Smooth muscle cell (in vitro differentiated cells): ENCODE results near the gene CACNA2D4. TPM values are rescaled to one million over a fixed set of nuclear protein-coding genes. Genes with fewer than 3 reads are reported as not detected.
"Not testable (repeated sequence)": the region's sequence is repeated elsewhere in the genome, so short reads cannot be mapped to it uniquely, and the experiment has no call there.

ENCODE experiments used
- DNase-seq: peaks from one replicate; lab custom pipeline; 2025; ENCODE audit not compliant: unreplicated experiment; lab: John Stamatoyannopoulos, UW
- H2AFZ ChIP-seq: fragments of 200-600 bp; sonication (generic); 2 replicates; pipeline ENCODE4 v1.6.0; 2016; ENCODE audit warnings: antibody characterized with exemption, low read depth, mild to moderate bottlenecking
- H3F3A ChIP-seq: fragments of 200-600 bp; sonication (generic); 2 replicates; pipeline ENCODE4 v1.6.0; 2017; ENCODE audit warnings: antibody characterized with exemption, low read depth
- H3K27ac ChIP-seq: fragments of 200-600 bp; sonication (generic); 2 replicates; pipeline ENCODE4 v1.5.1; 2016; ENCODE audit warnings: low read depth, mild to moderate bottlenecking
- H3K27me3 ChIP-seq: fragments of 200-600 bp; sonication (generic); 2 replicates; pipeline ENCODE4 v1.6.1; 2016; ENCODE audit warnings: low read depth, mild to moderate bottlenecking
- H3K36me3 ChIP-seq: fragments of 200-600 bp; sonication (generic); 2 replicates; pipeline ENCODE4 v1.5.1; 2016; ENCODE audit warnings: low read depth
- H3K4me1 ChIP-seq: fragments of 200-600 bp; sonication (generic); 2 replicates; pipeline ENCODE4 v1.5.1; 2016; ENCODE audit warnings: low read depth
- H3K4me2 ChIP-seq: fragments of 200-600 bp; sonication (generic); 2 replicates; pipeline ENCODE4 v1.6.0; 2016; ENCODE audit warnings: mild to moderate bottlenecking
- H3K4me3 ChIP-seq: fragments of 200-600 bp; sonication (generic); 2 replicates; pipeline ENCODE4 v1.5.1; 2016; ENCODE audit warnings: mild to moderate bottlenecking
- H3K79me2 ChIP-seq: fragments of 200-600 bp; sonication (generic); 2 replicates; pipeline ENCODE4 v1.6.0; 2016; ENCODE audit warnings: low read depth, mild to moderate bottlenecking
- H3K9ac ChIP-seq: fragments of 200-600 bp; sonication (generic); 2 replicates; pipeline ENCODE4 v1.6.0; 2016; ENCODE audit warnings: low read depth
- H3K9me3 ChIP-seq: fragments of 200-600 bp; sonication (generic); replicated peaks from 2 replicates; pipeline ENCODE4 v1.5.1; 2016; ENCODE audit warnings: low read depth
- H4K20me1 ChIP-seq: fragments of 200-600 bp; sonication (generic); 2 replicates; pipeline ENCODE4 v1.6.0; 2016; ENCODE audit warnings: low read depth
- CTCF ChIP-seq: fragments of 200-600 bp; sonication (generic); IDR thresholded peaks from 2 replicates; pipeline ENCODE4 v1.5.1; 2017; ENCODE audit warnings: borderline replicate concordance, mild to moderate bottlenecking, antibody characterized with exemption; ENCODE audit not compliant: insufficient read depth, poor library complexity, severe bottlenecking
- WGBS: methylation state at CpG from one replicate; pipeline ENCODE4 v1.1.7; 2016; ENCODE audit warnings: low lambda C conversion rate; 5-methylcytosine and 5-hydroxymethylcytosine counted together
- polyA plus RNA-seq: library from polyadenylated mRNA; unstranded; fragments of >200 nt; fragmentation: Nextera tagmentation; extraction: Ambion mirVana; gene quantifications from 2 replicates; pipeline ENCODE4 v1.2.1, GENCODE V29; 2016
- total RNA-seq: library from RNA; depleted of rRNA; stranded (reverse); fragments of >200 nt; gene quantifications from 2 replicates; pipeline ENCODE4 v1.2.3, GENCODE V29; 2014

The CACNA2D4 gene
- total and polyA plus RNA-seq, 2 experiments from 2014 or later = 0.98 TPM; not detected in 1

- H3K27ac ChIP-seq = no peak overlapping the region
- no peak for DNase-seq
- H3K9ac ChIP-seq = no peak overlapping the region
- no peaks in the 10 kb centered on the region for H3K9me3 ChIP-seq
- WGBS = 82% methylated on average over 9 of the region's 9 CpGs
- peaks cover 48% of the 10 kb centered on the region for H3K27me3 ChIP-seq
- H3K36me3 ChIP-seq = no peaks in the 10 kb centered on the region
- peaks cover 13% of the 10 kb centered on the region for H3K4me1 ChIP-seq
- no peak overlapping the region for H3K4me2 ChIP-seq
- no peak for TF ChIP-seq CTCF
- no peaks in the 10 kb centered on the region for H3K79me2 ChIP-seq
- H2AFZ ChIP-seq = no peak overlapping the region
- no peaks in the 10 kb centered on the region for H4K20me1 ChIP-seq
- H3F3A ChIP-seq = no peaks in the 10 kb centered on the region
- H3K4me3 ChIP-seq = no peak overlapping the region
These were observed 99.4 kb downstream of the CACNA2D4 start for GRCh38 chr12:1819050-1819449.

GRCh38 chr12:1817928-1818327 lies 100.5 kb downstream of the CACNA2D4 start:
- not testable (repeated sequence) for H3K36me3 ChIP-seq, H3K27ac ChIP-seq, H3K9ac ChIP-seq, H3K4me3 ChIP-seq, DNase-seq, H3K4me2 ChIP-seq, H2AFZ ChIP-seq, H4K20me1 ChIP-seq, H3K9me3 ChIP-seq, H3K79me2 ChIP-seq, H3F3A ChIP-seq
- Histone ChIP-seq H3K27me3 (peaks cover 41% of the 10 kb centered on the region), H3K4me1 (peaks cover 13% of the 10 kb centered on the region)
- WGBS = 95% methylated on average over 10 of the region's 28 CpGs

GRCh38 chr12:1816730-1817348 lies 101.6 kb downstream of the CACNA2D4 start:
- no peaks in the 10 kb centered on the region for H3K9me3 ChIP-seq
- no peak for DNase-seq
- H3F3A ChIP-seq = no peaks in the 10 kb centered on the region
- no peaks in the 10 kb centered on the region for H3K79me2 ChIP-seq
- H3K27ac ChIP-seq = no peak overlapping the region
- H4K20me1 ChIP-seq = no peaks in the 10 kb centered on the region
- H3K36me3 ChIP-seq = no peaks in the 10 kb centered on the region
- no peak overlapping the region for H3K9ac ChIP-seq
- WGBS = 99% methylated on average over 9 of the region's 9 CpGs
- H3K4me2 ChIP-seq = no peak overlapping the region
- peaks cover 9% of the 10 kb centered on the region for H3K4me1 ChIP-seq
- H3K27me3 ChIP-seq = peaks cover 30% of the 10 kb centered on the region
- H3K4me3 ChIP-seq = no peak overlapping the region
- TF ChIP-seq CTCF = no peak
- no peak overlapping the region for H2AFZ ChIP-seq

- Histone ChIP-seq H3F3A (no peaks in the 10 kb centered on the region), H3K9me3 (no peaks in the 10 kb centered on the region), H3K36me3 (no peaks in the 10 kb centered on the region), H3K4me3 (no peak overlapping the region), H3K79me2 (no peaks in the 10 kb centered on the region), H4K20me1 (no peaks in the 10 kb centered on the region), H3K27me3 (peaks cover 22% of the 10 kb centered on the region), H3K4me1 (peaks cover 7% of the 10 kb centered on the region), H3K27ac (no peak overlapping the region), H2AFZ (no peak overlapping the region), H3K4me2 (no peak overlapping the region), H3K9ac (no peak overlapping the region)
- no peak for TF ChIP-seq CTCF
- WGBS = 58% methylated on average over 21 of the region's 21 CpGs
- DNase-seq = no peak
These were observed 102.4 kb downstream of the CACNA2D4 start for GRCh38 chr12:1815814-1816729.
